Activated naive CD8-positive, alpha-beta T cell (primary cell): Measurements from ENCODE around the gene LBHD2.
"Not testable (repeated sequence)": the region's sequence is repeated elsewhere in the genome, so short reads cannot be mapped to it uniquely, and the experiment has no call there.

Source experiments
- H3K27ac Mint-ChIP-seq: one replicate; pipeline ENCODE4 v1.8.0; 2021; ENCODE audit warnings: mixed read lengths
- H3K27me3 Mint-ChIP-seq: one replicate; pipeline ENCODE4 v1.8.0; 2021; ENCODE audit warnings: mixed read lengths
- H3K36me3 Mint-ChIP-seq: one replicate; pipeline ENCODE4 v1.8.0; 2021; ENCODE audit warnings: mixed read lengths
- H3K4me1 Mint-ChIP-seq: one replicate; pipeline ENCODE4 v1.8.0; 2021; ENCODE audit warnings: low read depth, mixed read lengths
- H3K4me3 Mint-ChIP-seq: one replicate; pipeline ENCODE4 v1.8.0; 2021; ENCODE audit warnings: mild to moderate bottlenecking, mixed read lengths
- H3K9me3 Mint-ChIP-seq: one replicate; pipeline ENCODE4 v1.8.0; 2021; ENCODE audit warnings: low read depth, mixed read lengths

Gene LBHD2

GRCh38 chr14:103084021-103084919 is at the start of gene LBHD2:
TSS of gene LBHD2 (plus strand) at chr14:103084210. CDS start at chr14:103086013, 1,803 bp downstream.
- Mint-ChIP-seq H3K4me1 (no peaks in the 10 kb centered on the region), H3K9me3 (no peaks in the 10 kb centered on the region), H3K27me3 (peaks cover 5% of the 10 kb centered on the region), H3K4me3 (no peak within 1 kb of the TSS), H3K27ac (no peak within 1 kb of the TSS), H3K36me3 (no peaks in the 10 kb centered on the region)

- Mint-ChIP-seq H3K4me3 (no peak overlapping the region), H3K36me3 (peaks cover 8% of the 10 kb centered on the region), H3K27ac (no peak overlapping the region), H3K27me3 (peaks cover 1% of the 10 kb centered on the region), H3K9me3 (no peaks in the 10 kb centered on the region), H3K4me1 (peaks cover 13% of the 10 kb centered on the region)
These were observed 42.5 kb upstream of the LBHD2 start for GRCh38 chr14:103041464-103041863.

GRCh38 chr14:103043257-103044015 is 40.6 kb upstream of the LBHD2 start:
- H3K27ac Mint-ChIP-seq: no peak overlapping the region
- H3K4me1 Mint-ChIP-seq: peaks cover 13% of the 10 kb centered on the region
- peaks cover 11% of the 10 kb centered on the region for H3K36me3 Mint-ChIP-seq
- H3K27me3 Mint-ChIP-seq: peaks cover 1% of the 10 kb centered on the region
- H3K4me3 Mint-ChIP-seq: no peak overlapping the region
- no peaks in the 10 kb centered on the region for H3K9me3 Mint-ChIP-seq

GRCh38 chr14:103045371-103045869 is 38.6 kb upstream of the LBHD2 start:
- H3K36me3 Mint-ChIP-seq: peaks cover 11% of the 10 kb centered on the region
- peaks cover 1% of the 10 kb centered on the region for H3K27me3 Mint-ChIP-seq
- H3K4me1 Mint-ChIP-seq: peaks cover 13% of the 10 kb centered on the region
- peak overlapping the region; percentile 62 for H3K4me3 Mint-ChIP-seq
- no peaks in the 10 kb centered on the region for H3K9me3 Mint-ChIP-seq
- H3K27ac Mint-ChIP-seq: no peak overlapping the region

GRCh38 chr14:103047453-103047852 is 36.6 kb upstream of the LBHD2 start:
- not testable (repeated sequence) for H3K9me3 Mint-ChIP-seq, H3K4me3 Mint-ChIP-seq, H3K27me3 Mint-ChIP-seq, H3K36me3 Mint-ChIP-seq, H3K27ac Mint-ChIP-seq
- H3K4me1 Mint-ChIP-seq: peaks cover 13% of the 10 kb centered on the region

- no peak overlapping the region for H3K27ac Mint-ChIP-seq
- peaks cover 1% of the 10 kb centered on the region for H3K27me3 Mint-ChIP-seq
- no peak overlapping the region for H3K4me3 Mint-ChIP-seq
- no peaks in the 10 kb centered on the region for H3K9me3 Mint-ChIP-seq
- H3K4me1 Mint-ChIP-seq: peaks cover 10% of the 10 kb centered on the region
- peaks cover 3% of the 10 kb centered on the region for H3K36me3 Mint-ChIP-seq
These were observed 33.1 kb upstream of the LBHD2 start for GRCh38 chr14:103050935-103051334.

GRCh38 chr14:103052407-103052806 is 31.6 kb upstream of the LBHD2 start:
- no peaks in the 10 kb centered on the region for H3K27me3 Mint-ChIP-seq
- no peaks in the 10 kb centered on the region for H3K9me3 Mint-ChIP-seq
- peaks cover 8% of the 10 kb centered on the region for H3K4me1 Mint-ChIP-seq
- peaks cover under 1% of the 10 kb centered on the region for H3K36me3 Mint-ChIP-seq
- H3K4me3 Mint-ChIP-seq: no peak overlapping the region
- no peak overlapping the region for H3K27ac Mint-ChIP-seq

- Mint-ChIP-seq H3K36me3 (no peaks in the 10 kb centered on the region), H3K27ac (no peak overlapping the region), H3K9me3 (no peaks in the 10 kb centered on the region), H3K27me3 (peaks cover 3% of the 10 kb centered on the region), H3K4me1 (peaks cover 10% of the 10 kb centered on the region), H3K4me3 (peak overlapping the region; percentile 77)
These were observed 28.3 kb upstream of the LBHD2 start for GRCh38 chr14:103055695-103056094.

GRCh38 chr14:103056322-103057027 is 27.5 kb upstream of the LBHD2 start:
- Mint-ChIP-seq H3K36me3 (no peaks in the 10 kb centered on the region), H3K9me3 (no peaks in the 10 kb centered on the region), H3K4me3 (peak overlapping the region; percentile 77), H3K27me3 (peaks cover 3% of the 10 kb centered on the region), H3K4me1 (peaks cover 10% of the 10 kb centered on the region), H3K27ac (no peak overlapping the region)

- Mint-ChIP-seq H3K27me3 (peaks cover 3% of the 10 kb centered on the region), H3K27ac (no peak overlapping the region), H3K4me3 (no peak overlapping the region), H3K4me1 (peaks cover 10% of the 10 kb centered on the region), H3K36me3 (no peaks in the 10 kb centered on the region), H3K9me3 (no peaks in the 10 kb centered on the region)
These were observed 27.0 kb upstream of the LBHD2 start for GRCh38 chr14:103057028-103057371.

GRCh38 chr14:103057372-103058163 is 26.4 kb upstream of the LBHD2 start, which contains the start of gene CDC42BPB:
TSS of gene CDC42BPB (minus strand) at chr14:103057549. CDS start at chr14:103057173, 376 bp downstream.
- Mint-ChIP-seq H3K4me1 (peaks cover 10% of the 10 kb centered on the region), H3K4me3 (peak within 1 kb of the TSS; percentile 77), H3K9me3 (no peaks in the 10 kb centered on the region), H3K27me3 (peaks cover 3% of the 10 kb centered on the region), H3K27ac (no peak within 1 kb of the TSS), H3K36me3 (no peaks in the 10 kb centered on the region)

GRCh38 chr14:103058164-103059055 is 25.6 kb upstream of the LBHD2 start:
- no peaks in the 10 kb centered on the region for H3K36me3 Mint-ChIP-seq
- peaks cover 10% of the 10 kb centered on the region for H3K4me1 Mint-ChIP-seq
- H3K4me3 Mint-ChIP-seq: peak overlapping the region; percentile 71
- H3K9me3 Mint-ChIP-seq: no peaks in the 10 kb centered on the region
- H3K27ac Mint-ChIP-seq: no peak overlapping the region
- peaks cover 3% of the 10 kb centered on the region for H3K27me3 Mint-ChIP-seq

GRCh38 chr14:103059556-103059955 is 24.5 kb upstream of the LBHD2 start:
- H3K4me3 Mint-ChIP-seq: no peak overlapping the region

More at GRCh38 chr14:103059556-103059955, 24.5 kb upstream of the LBHD2 start:
- Mint-ChIP-seq H3K27me3 (peaks cover 3% of the 10 kb centered on the region), H3K4me1 (peaks cover 10% of the 10 kb centered on the region), H3K36me3 (no peaks in the 10 kb centered on the region), H3K27ac (no peak overlapping the region), H3K9me3 (no peaks in the 10 kb centered on the region)
